CD4-positive, alpha-beta memory T cell (primary cell): Measurements from ENCODE around the gene ELMO3. TPM values are rescaled to one million over a fixed set of nuclear protein-coding genes. Genes with fewer than 3 reads are reported as not detected.
A peak's percentile ranks its signal among the peaks of the same experiment; 100 is the strongest.

Experiments
- CTCF ChIA-PET: fragments of 350-600 bp; sonication (Branson Sonifier 250); formaldehyde crosslinking; loops from one replicate; lab custom pipeline; 2021; ENCODE audit warnings: inconsistent platforms; ENCODE audit not compliant: partially characterized antibody; lab: Charles Lee
- POLR2A ChIA-PET: fragments of 350-600 bp; sonication (Branson Sonifier 250); formaldehyde crosslinking; loops from one replicate; lab custom pipeline; 2021; ENCODE audit not compliant: partially characterized antibody; lab: Charles Lee
- DNase-seq, 5 donors: peaks; one replicate each; pipeline versions ENCODE4 v3.0.0 to v3.0.0-alpha.2; 2020 to 2022; ENCODE audit warnings: mixed read lengths in 1 of 5
- H3K27ac ChIP-seq: one replicate; pipeline ENCODE4 v1.7.0; 2013; ENCODE audit warnings: low read depth, low read length
- H3K27me3 ChIP-seq: 2 replicates; pipeline ENCODE4 v1.7.0; 2013; ENCODE audit warnings: mild to moderate bottlenecking, low read length, moderate library complexity; ENCODE audit not compliant: insufficient read depth
- H3K36me3 ChIP-seq: 2 replicates; pipeline ENCODE4 v1.7.0; 2013; ENCODE audit warnings: mild to moderate bottlenecking, low read length, moderate library complexity; ENCODE audit not compliant: insufficient read depth
- H3K4me1 ChIP-seq: 2 replicates; pipeline ENCODE4 v1.7.0; 2013; ENCODE audit warnings: mild to moderate bottlenecking, low read length, moderate library complexity; ENCODE audit not compliant: insufficient read depth
- H3K4me3 ChIP-seq, 2 donors: one replicate each; pipeline ENCODE4 v1.7.0; 2013; ENCODE audit warnings: low read length in 2 of 2, mild to moderate bottlenecking in 1 of 2
- H3K9me3 ChIP-seq, 2 donors: one replicate each; pipeline ENCODE4 v1.7.0; 2013; ENCODE audit warnings: low read length in 2 of 2, control low read depth in 1 of 2; ENCODE audit not compliant: control insufficient read depth in 1 of 2
- H3K27ac Mint-ChIP-seq, 7 donors: one replicate each; pipeline ENCODE4 v1.8.0; 2020 to 2021; ENCODE audit warnings: mixed read lengths in 7 of 7, mild to moderate bottlenecking in 6 of 7, inconsistent platforms in 3 of 7, moderate library complexity in 3 of 7
- H3K27me3 Mint-ChIP-seq, 2 donors: one replicate each; pipeline ENCODE4 v1.8.0; 2020 to 2021; ENCODE audit warnings: mixed read lengths in 2 of 2
- H3K36me3 Mint-ChIP-seq, 2 donors: one replicate each; pipeline ENCODE4 v1.8.0; 2020 to 2021; ENCODE audit warnings: mixed read lengths in 2 of 2, inconsistent platforms in 1 of 2, mild to moderate bottlenecking in 1 of 2
- H3K4me1 Mint-ChIP-seq, 4 donors: one replicate each; pipeline ENCODE4 v1.8.0; 2020 to 2021; ENCODE audit warnings: mixed read lengths in 4 of 4, mild to moderate bottlenecking in 1 of 4
- H3K4me3 Mint-ChIP-seq, 8 donors: one replicate each; pipeline ENCODE4 v1.8.0; 2020 to 2021; ENCODE audit warnings: mixed read lengths in 8 of 8, mild to moderate bottlenecking in 7 of 8, moderate library complexity in 6 of 8, inconsistent platforms in 3 of 8
- H3K9me3 Mint-ChIP-seq, 8 donors: one replicate each; pipeline ENCODE4 v1.8.0; 2020 to 2021; ENCODE audit warnings: mixed read lengths in 8 of 8, mild to moderate bottlenecking in 5 of 8, inconsistent platforms in 3 of 8, moderate library complexity in 1 of 8
- intact Hi-C: fragments of 100-400 bp; cut with micrococcal nuclease; formaldehyde crosslinking; loops from one replicate; pipeline ENCODE4 v1.15.1; 2023
- polyA plus RNA-seq, 2 donors: library from polyadenylated mRNA; unstranded; fragments of 300-500 nt; fragmentation: Illumina TruSeq; gene quantifications; one replicate each; pipeline ENCODE4 v1.2.3, GENCODE V29; 2021
- total RNA-seq, 2 experiments: library from RNA; stranded (reverse); gene quantifications; one replicate each; pipeline ENCODE4 v1.2.3, GENCODE V29; 2021

The ELMO3 gene
- total and polyA plus RNA-seq, 4 experiments from 2014 or later, result 10.1 to 10.6 TPM; not detected in 2

GRCh38 chr16:67201411-67202345 lies 2.7 kb downstream of the ELMO3 start:
- H3K36me3 Mint-ChIP-seq, result peaks cover 9 to 39% of the 10 kb centered on the region in 2 donors

GRCh38 chr16:67202426-67202825 lies 3.5 kb downstream of the ELMO3 start:
- Histone ChIP-seq H3K27me3 (no peaks in the 10 kb centered on the region), H3K4me1 (no peaks in the 10 kb centered on the region), H3K4me3 (no peak overlapping the region), H3K27ac (no peak overlapping the region), H3K9me3 (no peaks in the 10 kb centered on the region), H3K36me3 (peaks cover 28% of the 10 kb centered on the region)
- Mint-ChIP-seq H3K4me3 (no peak overlapping the region), H3K27ac (no peak overlapping the region), H3K27me3 (no peaks in the 10 kb centered on the region), H3K9me3 (no peaks in the 10 kb centered on the region), H3K36me3 (peaks cover 4 to 31% of the 10 kb centered on the region in 2 donors), H3K4me1 (peaks cover 0 to 9% (median 3%) of the 10 kb centered on the region in 4 donors)
- no peak for DNase-seq
- CTCF ChIA-PET, result interaction anchor here (0.6 kb wide), 1 partner anchor 21 kb away, joined by 3 read pairs; no protein-coding TSS in a partner anchor
- intact Hi-C loops, result no loop called here
- POLR2A ChIA-PET, result interaction anchor here (1.0 to 2.1 kb wide), 3 partner anchors 10 to 42 kb away, joined by 3 to 4 read pairs (median 4); partner anchors contain the start of genes E2F4 and TMEM208

More at GRCh38 chr16:67201411-67202345, 2.7 kb downstream of the ELMO3 start:
- peaks cover 1 to 15% (median 7%) of the 10 kb centered on the region in 4 donors for H3K4me1 Mint-ChIP-seq
- Histone ChIP-seq H3K36me3 (peaks cover 36% of the 10 kb centered on the region), H3K27me3 (no peaks in the 10 kb centered on the region), H3K9me3 (no peaks in the 10 kb centered on the region), H3K4me1 (no peaks in the 10 kb centered on the region), H3K4me3 (no peak overlapping the region), H3K27ac (no peak overlapping the region)
- ChIA-PET POLR2A (interaction anchor here (1.0 to 2.1 kb wide), 4 partner anchors 9 to 43 kb away, joined by 3 to 10 read pairs (median 4); partner anchors contain the start of genes E2F4 and TMEM208), CTCF (interaction anchor here (0.7 kb wide), 1 partner anchor 77 kb away, joined by 3 read pairs; no protein-coding TSS in a partner anchor)
- peak overlapping the region in 1 of 7 donors; percentile 29 for H3K27ac Mint-ChIP-seq
- H3K27me3 Mint-ChIP-seq, result no peaks in the 10 kb centered on the region
- DNase-seq, result no peak
- no peaks in the 10 kb centered on the region for H3K9me3 Mint-ChIP-seq
- H3K4me3 Mint-ChIP-seq, result no peak overlapping the region
- intact Hi-C loops, result no loop called here

DNA sequence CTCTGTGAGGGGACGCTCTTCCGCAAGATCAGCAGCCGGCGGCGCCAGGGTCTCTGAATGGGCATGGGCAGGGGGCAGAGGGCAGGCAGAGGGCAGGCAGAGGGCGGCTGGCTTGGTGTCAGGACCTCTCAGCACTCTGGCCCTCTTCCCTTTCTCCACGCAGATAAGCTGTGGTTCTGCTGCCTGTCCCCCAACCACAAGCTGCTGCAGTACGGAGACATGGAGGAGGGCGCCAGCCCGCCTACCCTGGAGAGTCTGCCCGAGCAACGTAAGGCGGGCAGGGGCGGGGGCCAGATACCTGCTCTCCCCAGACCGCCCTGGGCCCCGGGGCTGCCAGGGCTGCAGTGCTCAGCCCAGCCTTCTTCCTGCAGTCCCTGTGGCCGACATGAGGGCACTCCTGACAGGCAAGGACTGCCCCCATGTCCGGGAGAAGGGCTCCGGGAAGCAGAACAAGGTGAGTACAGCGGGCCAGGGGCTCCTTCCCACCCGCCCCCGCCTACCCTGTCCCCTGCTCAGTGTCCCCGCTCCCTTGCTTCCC lies 4.1 kb downstream of the ELMO3 start:
- Histone ChIP-seq H3K27me3 (no peaks in the 10 kb centered on the region), H3K9me3 (no peaks in the 10 kb centered on the region), H3K36me3 (peaks cover 22% of the 10 kb centered on the region), H3K4me1 (no peaks in the 10 kb centered on the region), H3K4me3 (no peak overlapping the region), H3K27ac (no peak overlapping the region)
- H3K36me3 Mint-ChIP-seq, result peaks cover 0 to 25% of the 10 kb centered on the region in 2 donors
- H3K27me3 Mint-ChIP-seq, result no peaks in the 10 kb centered on the region
- intact Hi-C loops, result no loop called here
- POLR2A ChIA-PET, result interaction anchor here (2.1 kb wide), 1 partner anchor 10 kb away, joined by 4 read pairs; the partner anchor contains the start of gene E2F4
- H3K4me3 Mint-ChIP-seq, result no peak overlapping the region
- H3K27ac Mint-ChIP-seq, result no peak overlapping the region
- CTCF ChIA-PET, result interaction anchor here (0.6 kb wide), 1 partner anchor 21 kb away, joined by 3 read pairs; no protein-coding TSS in a partner anchor
- H3K9me3 Mint-ChIP-seq, result no peaks in the 10 kb centered on the region
- H3K4me1 Mint-ChIP-seq, result peaks cover 0 to 5% (median 2%) of the 10 kb centered on the region in 4 donors
- DNase-seq, result no peak

GRCh38 chr16:67204076-67204475 lies 5.1 kb downstream of the ELMO3 start:
- Histone ChIP-seq H3K36me3 (peaks cover 15% of the 10 kb centered on the region), H3K27ac (no peak overlapping the region), H3K27me3 (no peaks in the 10 kb centered on the region), H3K4me3 (no peak overlapping the region), H3K9me3 (no peaks in the 10 kb centered on the region), H3K4me1 (no peaks in the 10 kb centered on the region)
- intact Hi-C loops, result no loop called here
- H3K36me3 Mint-ChIP-seq, result peaks cover 0 to 20% of the 10 kb centered on the region in 2 donors
- no peaks in the 10 kb centered on the region for H3K27me3 Mint-ChIP-seq
- DNase-seq, result no peak
- H3K4me1 Mint-ChIP-seq, result no peaks in the 10 kb centered on the region
- CTCF ChIA-PET, result no interaction called here
- peak overlapping the region in 1 of 7 donors; percentile 29 for H3K27ac Mint-ChIP-seq
- POLR2A ChIA-PET, result interaction anchor here (0.9 to 1.2 kb wide), 4 partner anchors 9 to 23 kb away, joined by 3 to 6 read pairs (median 3); partner anchors contain the start of gene TMEM208
- H3K4me3 Mint-ChIP-seq, result no peak overlapping the region
- H3K9me3 Mint-ChIP-seq, result no peaks in the 10 kb centered on the region

DNA sequence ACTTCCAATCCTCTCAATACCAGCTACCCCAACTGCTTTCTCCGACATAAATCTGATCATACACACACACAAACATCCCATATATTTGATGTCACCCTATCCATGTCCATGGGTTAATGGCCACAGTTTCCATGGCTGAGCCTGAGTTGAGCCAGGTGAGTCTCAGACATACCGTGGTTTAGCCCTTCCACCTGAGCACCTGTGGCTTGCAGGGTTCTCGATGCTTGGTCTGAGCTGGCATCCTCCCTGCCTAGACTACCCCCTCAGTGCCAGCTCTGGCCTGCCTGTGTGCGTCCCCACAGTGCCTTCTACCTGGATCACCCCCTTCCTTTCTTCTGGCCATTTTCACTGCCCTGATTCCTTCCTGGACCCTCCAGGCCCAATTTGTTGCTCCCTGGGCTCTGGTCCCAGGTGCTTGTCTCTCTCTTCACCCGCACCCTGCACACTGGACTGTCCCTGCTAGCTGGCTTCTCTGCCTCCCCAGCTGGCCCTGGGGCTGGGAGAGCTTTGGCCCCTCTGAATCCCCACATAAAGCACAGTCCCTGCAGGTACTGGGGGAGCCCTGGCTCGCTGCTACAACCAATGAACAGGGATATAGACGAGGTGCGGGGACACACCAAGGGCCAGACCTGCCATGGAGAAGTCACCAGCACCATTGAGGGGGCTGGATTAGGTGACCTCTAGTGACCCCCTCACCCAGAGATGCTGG lies 7.4 kb downstream of the ELMO3 start:
- Mint-ChIP-seq H3K27me3 (no peaks in the 10 kb centered on the region), H3K27ac (peak overlapping the region in 6 of 7 donors; percentile 29 to 80 (median 61)), H3K9me3 (no peaks in the 10 kb centered on the region), H3K36me3 (peaks cover 0 to 8% of the 10 kb centered on the region in 2 donors), H3K4me3 (peak overlapping the region in 1 of 8 donors; percentile 26), H3K4me1 (no peaks in the 10 kb centered on the region)
- Histone ChIP-seq H3K4me3 (no peak overlapping the region), H3K4me1 (no peaks in the 10 kb centered on the region), H3K9me3 (no peaks in the 10 kb centered on the region), H3K36me3 (peaks cover 10% of the 10 kb centered on the region), H3K27me3 (no peaks in the 10 kb centered on the region), H3K27ac (no peak overlapping the region)
- no peak for DNase-seq
- intact Hi-C loops, result no loop called here
- ChIA-PET POLR2A (no interaction called here), CTCF (no interaction called here)

DNA sequence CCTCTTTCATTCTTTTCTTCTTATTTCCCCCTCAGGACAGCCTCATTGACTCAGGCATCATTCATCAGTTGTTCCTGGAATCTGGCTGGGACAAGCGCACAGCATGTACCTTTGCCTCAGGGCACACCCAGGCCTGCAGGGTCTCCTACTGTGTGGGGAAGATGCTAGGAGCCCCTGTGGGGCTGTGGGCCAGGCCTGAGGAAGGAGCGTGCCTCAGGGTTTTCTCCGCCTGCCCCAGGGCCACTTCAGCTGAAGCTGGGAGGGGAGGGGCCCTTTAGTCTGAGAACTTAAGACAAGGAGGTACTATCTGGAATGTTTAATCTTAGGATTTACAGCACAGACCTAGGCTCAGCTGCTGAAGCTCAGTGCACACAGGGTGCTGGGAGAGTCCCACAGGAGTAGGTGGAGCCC lies 7.9 kb downstream of the ELMO3 start:
- Histone ChIP-seq H3K27me3 (no peaks in the 10 kb centered on the region), H3K27ac (no peak overlapping the region), H3K4me1 (no peaks in the 10 kb centered on the region), H3K4me3 (no peak overlapping the region), H3K36me3 (peaks cover 4% of the 10 kb centered on the region), H3K9me3 (no peaks in the 10 kb centered on the region)
- Mint-ChIP-seq H3K4me1 (no peaks in the 10 kb centered on the region), H3K36me3 (peaks cover 0 to 10% of the 10 kb centered on the region in 2 donors), H3K9me3 (no peaks in the 10 kb centered on the region), H3K27ac (peak overlapping the region in 3 of 7 donors; percentile 56 to 75 (median 60)), H3K27me3 (no peaks in the 10 kb centered on the region), H3K4me3 (no peak overlapping the region)
- CTCF ChIA-PET, result no interaction called here
- DNase-seq, result no peak
- POLR2A ChIA-PET, result interaction anchor here (1.5 kb wide), 1 partner anchor 20 kb away, joined by 5 read pairs; the partner anchor contains the start of gene TMEM208
- intact Hi-C loops, result no loop called here
